Fibroblast of the conjunctiva (primary cell): ENCODE measurements around the gene UPK1A.
"Not testable (repeated sequence)": the region's sequence is repeated elsewhere in the genome, so short reads cannot be mapped to it uniquely, and the experiment has no call there.

Source experiments
- DNase-seq: peaks from one replicate; pipeline ENCODE4 v3.0.0-alpha.2; 2010; ENCODE audit warnings: low read depth

Gene UPK1A

GRCh38 chr19:35718345-35719041 is 52.2 kb downstream of the UPK1A start:
- no peak for DNase-seq

- no peak for DNase-seq
Observed at GRCh38 chr19:35719402-35720162, 53.3 kb downstream of the UPK1A start.

- DNase-seq: no peak
Observed at GRCh38 chr19:35720163-35720524, 53.8 kb downstream of the UPK1A start.

- no peak for DNase-seq
Observed at GRCh38 chr19:35720648-35721047, 54.3 kb downstream of the UPK1A start.

GRCh38 chr19:35721374-35721773 is 55.1 kb downstream of the UPK1A start:
- DNase-seq: no peak

GRCh38 chr19:35722461-35722860 is 56.1 kb downstream of the UPK1A start:
- no peak for DNase-seq

GRCh38 chr19:35722897-35723296 is 56.6 kb downstream of the UPK1A start:
- DNase-seq: no peak

GRCh38 chr19:35723671-35724070 is 57.4 kb downstream of the UPK1A start:
- DNase-seq: no peak

GRCh38 chr19:35724132-35724531 is 57.8 kb downstream of the UPK1A start:
- DNase-seq: not testable (repeated sequence)

- no peak for DNase-seq
Observed at GRCh38 chr19:35724560-35724959, 58.2 kb downstream of the UPK1A start.

GRCh38 chr19:35725216-35725861 is 59.0 kb downstream of the UPK1A start:
- DNase-seq: no peak

- DNase-seq: no peak
Observed at GRCh38 chr19:35727053-35727955, 61.0 kb downstream of the UPK1A start.
